ENCODE data around the gene PLCB4. TPM values are rescaled to one million over a fixed set of nuclear protein-coding genes. Genes with fewer than 3 reads are reported as not detected.

Gene PLCB4
- total RNA-seq, 1 donor from 2014 or later = 12.0 TPM

- Histone ChIP-seq H3K4me1 (no peaks in the 10 kb centered on the region), H3K27ac (no peak overlapping the region), H3K27me3 (no peaks in the 10 kb centered on the region), H3K9me3 (no peaks in the 10 kb centered on the region), H3K36me3 (no peaks in the 10 kb centered on the region), H3K4me3 (no peak overlapping the region)
- TF ChIP-seq POLR2AphosphoS5 (IDR thresholded peaks at IDR 0.05; ENCODE audit: insufficient read depth in 1 of 2, low read depth in 1 of 2) (no peak), POLR2A (IDR thresholded peaks at IDR 0.05) (no peak), CTCF (IDR thresholded peaks at IDR 0.05) (no peak)
- DNase-seq (ENCODE audit: extremely low spot score in 2 of 2) = no peak
- intact Hi-C loops (cut with DNase I) = no loop called here
Observed at GRCh38 chr20:9134346-9134745, 65.5 kb downstream of the PLCB4 start.

GRCh38 chr20:9136114-9136513, 67.2 kb downstream of the PLCB4 start:
- no peak for DNase-seq (ENCODE audit: extremely low spot score in 2 of 2)
- Histone ChIP-seq H3K9me3 (no peaks in the 10 kb centered on the region), H3K4me3 (no peak overlapping the region), H3K4me1 (no peaks in the 10 kb centered on the region), H3K27ac (no peak overlapping the region), H3K36me3 (no peaks in the 10 kb centered on the region), H3K27me3 (no peaks in the 10 kb centered on the region)
- intact Hi-C loops (cut with DNase I) = no loop called here
- TF ChIP-seq POLR2AphosphoS5 (IDR thresholded peaks at IDR 0.05; ENCODE audit: insufficient read depth in 1 of 2, low read depth in 1 of 2) = no peak
- TF ChIP-seq CTCF (IDR thresholded peaks at IDR 0.05) = no peak
- TF ChIP-seq POLR2A (IDR thresholded peaks at IDR 0.05) = no peak

- H3K36me3 ChIP-seq = no peaks in the 10 kb centered on the region
- no peak overlapping the region for H3K4me3 ChIP-seq
- no peaks in the 10 kb centered on the region for H3K9me3 ChIP-seq
- intact Hi-C loops (cut with DNase I) = no loop called here
- no peaks in the 10 kb centered on the region for H3K4me1 ChIP-seq
- H3K27me3 ChIP-seq = no peaks in the 10 kb centered on the region
- DNase-seq (ENCODE audit: extremely low spot score in 2 of 2) = no peak
- TF ChIP-seq POLR2AphosphoS5 (IDR thresholded peaks at IDR 0.05; ENCODE audit: insufficient read depth in 1 of 2, low read depth in 1 of 2) (no peak), POLR2A (IDR thresholded peaks at IDR 0.05) (no peak), CTCF (IDR thresholded peaks at IDR 0.05) (no peak)
- H3K27ac ChIP-seq = no peak overlapping the region
Observed at GRCh38 chr20:9137001-9137400, 68.1 kb downstream of the PLCB4 start.

- no peak for DNase-seq (ENCODE audit: extremely low spot score in 2 of 2)
- no peak for TF ChIP-seq POLR2AphosphoS5 (IDR thresholded peaks at IDR 0.05; ENCODE audit: insufficient read depth in 1 of 2, low read depth in 1 of 2)
- TF ChIP-seq POLR2A (IDR thresholded peaks at IDR 0.05) = no peak
- no peak for TF ChIP-seq CTCF (IDR thresholded peaks at IDR 0.05)
- intact Hi-C loops (cut with DNase I) = no loop called here
- Histone ChIP-seq H3K36me3 (no peaks in the 10 kb centered on the region), H3K27me3 (no peaks in the 10 kb centered on the region), H3K4me1 (peaks cover 10% of the 10 kb centered on the region), H3K4me3 (no peak overlapping the region), H3K9me3 (no peaks in the 10 kb centered on the region), H3K27ac (no peak overlapping the region)
Observed at GRCh38 chr20:9139106-9139833, 70.4 kb downstream of the PLCB4 start.

GRCh38 chr20:9140162-9140760, 71.4 kb downstream of the PLCB4 start:
- TF ChIP-seq POLR2AphosphoS5 (IDR thresholded peaks at IDR 0.05; ENCODE audit: insufficient read depth in 1 of 2, low read depth in 1 of 2) (no peak), CTCF (IDR thresholded peaks at IDR 0.05) (no peak), POLR2A (IDR thresholded peaks at IDR 0.05) (no peak)
- intact Hi-C loops (cut with DNase I) = no loop called here
- no peak for DNase-seq (ENCODE audit: extremely low spot score in 2 of 2)

More at GRCh38 chr20:9140162-9140760, 71.4 kb downstream of the PLCB4 start:
- H3K27ac ChIP-seq = no peak overlapping the region
- peaks cover 12% of the 10 kb centered on the region for H3K4me1 ChIP-seq
- no peaks in the 10 kb centered on the region for H3K9me3 ChIP-seq
- H3K36me3 ChIP-seq = no peaks in the 10 kb centered on the region
- no peaks in the 10 kb centered on the region for H3K27me3 ChIP-seq
- H3K4me3 ChIP-seq = no peak overlapping the region

Data from vagina (tissue), 2 donors.